ENCODE results near the gene MATCAP1.

DNA sequence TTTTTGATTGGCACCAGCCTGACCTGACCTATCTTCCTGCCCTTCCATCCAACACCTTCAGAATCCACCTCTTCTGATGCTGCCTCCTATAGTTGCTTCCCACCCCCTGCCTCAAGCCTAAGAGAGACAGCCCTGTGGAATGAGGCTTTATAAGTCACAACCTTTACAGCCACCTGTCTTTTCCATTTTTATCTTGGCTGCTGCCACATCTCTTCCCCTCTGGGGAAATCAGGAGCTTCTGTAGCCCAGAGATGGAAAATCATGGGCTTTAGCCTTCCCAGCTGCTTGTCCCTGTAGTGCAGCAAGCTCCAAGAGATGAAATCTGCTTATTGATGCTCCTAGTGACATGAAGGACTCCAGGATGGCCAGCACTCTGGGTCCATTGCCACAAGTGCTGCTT, 55.3 kb downstream of the MATCAP1 start:
- TF ChIP-seq, protein P1, sequence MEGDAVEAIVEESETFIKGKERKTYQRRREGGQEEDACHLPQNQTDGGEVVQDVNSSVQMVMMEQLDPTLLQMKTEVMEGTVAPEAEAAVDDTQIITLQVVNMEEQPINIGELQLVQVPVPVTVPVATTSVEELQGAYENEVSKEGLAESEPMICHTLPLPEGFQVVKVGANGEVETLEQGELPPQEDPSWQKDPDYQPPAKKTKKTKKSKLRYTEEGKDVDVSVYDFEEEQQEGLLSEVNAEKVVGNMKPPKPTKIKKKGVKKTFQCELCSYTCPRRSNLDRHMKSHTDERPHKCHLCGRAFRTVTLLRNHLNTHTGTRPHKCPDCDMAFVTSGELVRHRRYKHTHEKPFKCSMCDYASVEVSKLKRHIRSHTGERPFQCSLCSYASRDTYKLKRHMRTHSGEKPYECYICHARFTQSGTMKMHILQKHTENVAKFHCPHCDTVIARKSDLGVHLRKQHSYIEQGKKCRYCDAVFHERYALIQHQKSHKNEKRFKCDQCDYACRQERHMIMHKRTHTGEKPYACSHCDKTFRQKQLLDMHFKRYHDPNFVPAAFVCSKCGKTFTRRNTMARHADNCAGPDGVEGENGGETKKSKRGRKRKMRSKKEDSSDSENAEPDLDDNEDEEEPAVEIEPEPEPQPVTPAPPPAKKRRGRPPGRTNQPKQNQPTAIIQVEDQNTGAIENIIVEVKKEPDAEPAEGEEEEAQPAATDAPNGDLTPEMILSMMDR (IDR thresholded peaks at IDR 0.05) = no peak
- no peak for TF ChIP-seq POLR2A (IDR thresholded peaks at IDR 0.05)

Measured in body of pancreas (tissue), 4 donors.